ENCODE measurements around the gene SLC6A11. TPM values are rescaled to one million over a fixed set of nuclear protein-coding genes. Genes with fewer than 3 reads are reported as not detected.

SLC6A11 gene
- total RNA-seq, 3 donors from 2014 or later, result 0.13 TPM; not detected in 2

DNA sequence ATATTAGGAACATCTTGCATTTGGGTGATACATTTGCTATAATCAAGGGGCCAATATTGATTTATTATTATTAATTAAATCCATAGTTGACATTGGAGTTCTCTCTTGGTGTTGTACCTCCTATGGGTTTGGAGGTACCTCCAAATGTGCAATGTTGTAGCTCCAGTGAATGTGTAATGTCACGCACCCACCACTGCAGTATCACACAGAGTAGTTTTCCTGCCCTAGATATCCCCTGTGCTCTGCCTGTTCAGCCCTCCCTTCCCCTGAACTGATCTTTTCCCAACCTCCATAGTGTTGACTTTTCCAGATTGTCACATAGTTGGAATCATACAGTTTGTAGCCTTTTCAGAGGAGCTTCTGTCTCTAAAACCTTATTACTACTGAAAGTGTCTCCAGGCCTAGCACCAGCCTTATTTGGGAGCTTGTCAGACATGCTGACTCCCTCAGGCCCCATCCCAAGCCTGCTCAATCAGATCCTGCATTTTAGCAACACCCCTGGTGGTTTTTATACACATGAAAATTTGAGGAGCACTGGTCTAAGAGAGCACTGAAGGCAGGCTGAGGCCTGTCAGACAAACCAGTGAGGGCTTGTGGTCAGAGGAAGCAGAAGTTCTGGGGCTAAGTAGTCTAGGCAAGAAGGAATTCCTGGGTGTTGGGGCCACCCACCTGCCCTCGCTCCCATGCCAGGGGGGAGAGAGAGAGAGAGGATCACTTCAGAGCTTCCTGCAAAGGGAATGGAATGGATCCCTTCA, 73.4 kb downstream of the SLC6A11 start:
- H3K9me3 ChIP-seq, result peaks cover 8% of the 10 kb centered on the region

DNA sequence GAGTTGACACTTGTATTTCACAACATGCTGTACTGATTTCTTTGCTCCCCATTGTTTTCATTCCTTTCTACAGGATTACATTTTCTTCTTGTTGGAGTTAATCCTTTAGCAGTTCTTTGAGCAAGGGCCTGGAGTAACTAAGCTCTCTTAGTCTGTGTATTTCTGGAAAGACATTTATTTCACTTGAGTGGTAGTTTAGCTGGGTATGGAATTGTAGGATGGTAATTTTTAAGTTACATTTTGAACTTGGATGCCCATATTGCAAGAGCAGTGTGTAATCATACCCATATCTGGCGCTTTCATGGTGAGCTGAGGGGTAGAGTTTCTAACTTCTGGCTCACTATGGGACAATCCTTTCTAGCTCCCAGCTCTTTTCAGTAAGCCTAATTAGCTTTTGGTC, 74.6 kb downstream of the SLC6A11 start:
- intact Hi-C loops (cut with DNase I, micrococcal nuclease), result no loop called here
- H3K9me3 ChIP-seq, result peaks cover 8% of the 10 kb centered on the region
- H3K4me3 ChIP-seq, result no peak overlapping the region
- DNase-seq (no peak), ATAC-seq (no peak)
- TF ChIP-seq, protein P1, sequence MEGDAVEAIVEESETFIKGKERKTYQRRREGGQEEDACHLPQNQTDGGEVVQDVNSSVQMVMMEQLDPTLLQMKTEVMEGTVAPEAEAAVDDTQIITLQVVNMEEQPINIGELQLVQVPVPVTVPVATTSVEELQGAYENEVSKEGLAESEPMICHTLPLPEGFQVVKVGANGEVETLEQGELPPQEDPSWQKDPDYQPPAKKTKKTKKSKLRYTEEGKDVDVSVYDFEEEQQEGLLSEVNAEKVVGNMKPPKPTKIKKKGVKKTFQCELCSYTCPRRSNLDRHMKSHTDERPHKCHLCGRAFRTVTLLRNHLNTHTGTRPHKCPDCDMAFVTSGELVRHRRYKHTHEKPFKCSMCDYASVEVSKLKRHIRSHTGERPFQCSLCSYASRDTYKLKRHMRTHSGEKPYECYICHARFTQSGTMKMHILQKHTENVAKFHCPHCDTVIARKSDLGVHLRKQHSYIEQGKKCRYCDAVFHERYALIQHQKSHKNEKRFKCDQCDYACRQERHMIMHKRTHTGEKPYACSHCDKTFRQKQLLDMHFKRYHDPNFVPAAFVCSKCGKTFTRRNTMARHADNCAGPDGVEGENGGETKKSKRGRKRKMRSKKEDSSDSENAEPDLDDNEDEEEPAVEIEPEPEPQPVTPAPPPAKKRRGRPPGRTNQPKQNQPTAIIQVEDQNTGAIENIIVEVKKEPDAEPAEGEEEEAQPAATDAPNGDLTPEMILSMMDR (IDR thresholded peaks at IDR 0.05), result no peak
- no peaks in the 10 kb centered on the region for H3K36me3 ChIP-seq (ENCODE audit: low read depth)
- H3K4me1 ChIP-seq (ENCODE audit: low read depth), result no peaks in the 10 kb centered on the region

More for the DNA sequence above, 73.4 kb downstream of the SLC6A11 start:
- no peaks in the 10 kb centered on the region for H3K4me1 ChIP-seq (ENCODE audit: low read depth)
- H3K36me3 ChIP-seq (ENCODE audit: low read depth), result no peaks in the 10 kb centered on the region
- intact Hi-C loops (cut with DNase I, micrococcal nuclease), result no loop called here
- H3K4me3 ChIP-seq, result no peak overlapping the region
- TF ChIP-seq, protein P1 (IDR thresholded peaks at IDR 0.05), result no peak
- DNase-seq (no peak), ATAC-seq (no peak)

DNA sequence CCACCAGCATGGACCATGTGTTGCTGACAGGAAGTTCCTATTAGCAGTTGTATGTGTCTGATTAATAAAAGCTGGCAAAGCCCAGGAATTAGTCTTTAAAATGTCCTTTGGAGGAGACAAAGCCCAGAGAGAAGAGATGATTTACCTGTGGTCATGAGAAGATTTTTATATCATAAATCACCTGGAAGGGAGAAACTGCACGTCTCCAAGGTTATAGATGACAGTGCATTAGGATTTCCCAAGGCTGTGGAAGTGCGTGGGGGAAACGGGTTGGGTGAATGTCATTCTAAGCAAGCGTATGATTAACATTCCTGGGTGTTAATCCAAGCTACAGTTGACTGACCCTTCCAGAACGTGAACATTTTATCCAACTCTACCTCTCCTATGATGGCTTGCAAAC, 76.6 kb downstream of the SLC6A11 start:
- no peak for DNase-seq
- Histone ChIP-seq H3K4me1 (ENCODE audit: low read depth) (no peaks in the 10 kb centered on the region), H3K9me3 (peaks cover 8% of the 10 kb centered on the region), H3K4me3 (no peak overlapping the region), H3K36me3 (ENCODE audit: low read depth) (no peaks in the 10 kb centered on the region)
- TF ChIP-seq, protein P1 (IDR thresholded peaks at IDR 0.05), result no peak
- intact Hi-C loops (cut with DNase I, micrococcal nuclease), result no loop called here
- ATAC-seq, result no peak

DNA sequence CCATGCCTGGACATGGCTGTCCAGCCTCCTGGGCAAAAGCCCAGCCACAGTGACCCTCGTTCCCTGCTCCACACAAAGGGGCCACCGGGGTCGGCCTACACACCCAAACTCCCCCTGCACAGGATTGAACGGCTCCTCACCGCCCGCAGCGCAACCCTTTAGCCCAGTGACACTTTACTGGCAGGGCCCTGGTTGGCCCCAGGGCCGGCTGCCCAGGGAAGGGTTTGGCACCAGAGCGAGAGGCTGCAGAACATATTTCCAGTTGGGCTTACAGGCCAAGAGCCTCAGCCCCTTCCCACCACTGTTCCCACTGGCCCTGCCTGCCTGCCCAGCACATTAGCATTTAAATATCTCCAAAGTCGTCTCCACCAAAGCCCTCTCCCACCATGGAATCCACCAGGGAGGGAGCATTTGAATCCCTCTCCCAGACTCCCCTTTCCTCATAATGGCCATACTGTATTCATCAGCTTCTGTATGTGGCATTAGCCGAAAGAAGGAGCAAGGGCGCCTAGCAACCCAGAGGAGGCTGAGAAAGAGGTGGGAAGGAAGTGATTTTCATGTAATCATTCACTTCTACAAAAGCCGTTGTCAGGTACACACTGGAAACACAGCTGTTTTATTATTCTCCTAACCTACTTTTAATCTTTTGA, 85.4 kb downstream of the SLC6A11 start:
- intact Hi-C loops (cut with DNase I, micrococcal nuclease), result no loop called here
- no peaks in the 10 kb centered on the region for H3K4me1 ChIP-seq (ENCODE audit: low read depth)
- TF ChIP-seq, protein P1 (IDR thresholded peaks at IDR 0.05), result no peak
- ATAC-seq (no peak), DNase-seq (no peak)
- peaks cover 3% of the 10 kb centered on the region for H3K9me3 ChIP-seq
- no peak overlapping the region for H3K4me3 ChIP-seq
- H3K36me3 ChIP-seq (ENCODE audit: low read depth), result no peaks in the 10 kb centered on the region

DNA sequence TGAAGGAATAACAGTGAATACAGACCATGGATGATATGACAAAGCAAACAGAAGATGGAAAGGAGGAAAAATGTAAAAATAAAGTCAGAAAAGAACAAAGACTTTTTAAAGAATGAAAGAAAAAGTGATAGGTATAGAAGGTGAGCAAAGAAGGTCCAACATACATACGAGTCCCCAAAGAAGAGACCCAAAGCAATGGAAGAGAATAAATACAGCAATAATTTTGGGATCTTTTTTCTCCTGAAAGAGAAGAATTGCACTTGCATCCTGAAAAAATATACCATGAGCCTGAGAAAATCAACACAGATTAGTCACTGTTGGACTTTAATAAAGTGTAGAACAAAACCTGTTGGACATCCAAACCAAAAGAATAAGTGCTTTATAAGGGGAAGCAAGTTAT, 91.2 kb downstream of the SLC6A11 start:
- H3K4me3 ChIP-seq, result no peak overlapping the region
- intact Hi-C loops (cut with DNase I, micrococcal nuclease), result no loop called here

More for the DNA sequence above, 91.2 kb downstream of the SLC6A11 start:
- no peak for DNase-seq
- TF ChIP-seq, protein P1 (IDR thresholded peaks at IDR 0.05), result no peak
- Histone ChIP-seq H3K9me3 (peaks cover 25% of the 10 kb centered on the region), H3K36me3 (ENCODE audit: low read depth) (no peaks in the 10 kb centered on the region), H3K4me1 (ENCODE audit: low read depth) (no peaks in the 10 kb centered on the region)
- ATAC-seq, result no peak
